K562 (cell line): Measurements from ENCODE around the gene AGO3. TPM values are rescaled to one million over a fixed set of nuclear protein-coding genes. Genes with fewer than 3 reads are reported as not detected.
A peak's percentile ranks its signal among the peaks of the same experiment; 100 is the strongest.

Experiments used
- GABPB2 ChIP-seq: fragments of 250-450 bp; sonication (Bioruptor Pico); conservative IDR thresholded peaks from 2 replicates; pipeline ENCODE4 v1.5.1; 2021; ENCODE audit warnings: mild to moderate bottlenecking
- MIER1 ChIP-seq: fragments of 450-650 bp; IDR thresholded peaks from 2 replicates; pipeline ENCODE4 v1.6.1; 2016; ENCODE audit warnings: antibody characterized with exemption, mild to moderate bottlenecking, low read depth
- PCBP1 ChIP-seq: fragments of 200-400 bp; formaldehyde crosslinking; IDR thresholded peaks from 2 replicates; pipeline ENCODE4 v1.6.1; 2018; ENCODE audit warnings: mild to moderate bottlenecking, low read depth, low read length; ENCODE audit not compliant: poor library complexity, severe bottlenecking
- PTRF ChIP-seq: fragments of 450-650 bp; IDR thresholded peaks from 2 replicates; pipeline ENCODE4 v1.6.1; 2016; ENCODE audit warnings: mild to moderate bottlenecking, missing genetic modification characterization, missing compliant biosample characterization
- RBM14 ChIP-seq: fragments of 200-400 bp; formaldehyde crosslinking; IDR thresholded peaks from 2 replicates; pipeline ENCODE4 v1.6.1; 2018; ENCODE audit warnings: low read depth, mild to moderate bottlenecking, low read length, moderate library complexity, borderline replicate concordance; ENCODE audit not compliant: insufficient read depth
- RBM22 ChIP-seq: fragments of 200-400 bp; formaldehyde crosslinking; IDR thresholded peaks from 2 replicates; pipeline ENCODE4 v1.6.1; 2018; ENCODE audit warnings: low read length, low read depth; ENCODE audit not compliant: poor library complexity, severe bottlenecking
- TAF15 ChIP-seq: fragments of 200-400 bp; formaldehyde crosslinking; IDR thresholded peaks from 2 replicates; pipeline ENCODE4 v1.6.1; 2017; ENCODE audit warnings: mild to moderate bottlenecking, low read depth, low read length, moderate library complexity
- ZBTB1 ChIP-seq: sonication (generic); formaldehyde crosslinking; IDR thresholded peaks from 2 replicates; pipeline ENCODE4 v1.8.1; 2023; ENCODE audit warnings: missing genetic modification reagents, low read depth, mild to moderate bottlenecking, borderline replicate concordance
- ZBTB7A ChIP-seq: IDR thresholded peaks from 2 replicates; pipeline ENCODE4 v1.6.1; 2011; ENCODE audit warnings: low read depth, mild to moderate bottlenecking, low read length, moderate library complexity, borderline replicate concordance; ENCODE audit not compliant: control insufficient read depth
- ZKSCAN8 ChIP-seq: fragments of 200-800 bp; sonication (Bioruptor generic); IDR thresholded peaks from 2 replicates; pipeline ENCODE4 v1.6.1; 2016; ENCODE audit warnings: missing genetic modification characterization, missing compliant biosample characterization
- ZNF224 ChIP-seq: sonication (generic); formaldehyde crosslinking; IDR thresholded peaks from 2 replicates; pipeline ENCODE4 v1.8.0; 2022; ENCODE audit warnings: mild to moderate bottlenecking, missing genetic modification reagents
- ZNF280A ChIP-seq: fragments of 450-650 bp; IDR thresholded peaks from 2 replicates; pipeline ENCODE4 v1.6.1; 2018; ENCODE audit warnings: mild to moderate bottlenecking, low read depth; ENCODE audit not compliant: partially characterized antibody
- ZNF512 ChIP-seq: IDR thresholded peaks from 2 replicates; pipeline ENCODE4 v1.6.1; 2016; ENCODE audit warnings: missing genetic modification characterization, missing compliant biosample characterization
- ZNF717 ChIP-seq: fragments of 250-450 bp; sonication (Bioruptor Pico); IDR thresholded peaks from 2 replicates; pipeline ENCODE4 v1.5.0; 2021
- polyA plus RNA-seq, 8 experiments: library from polyadenylated mRNA; depleted of rRNA in 4 of 8; stranded (reverse) in 5 of 8; unstranded in 3 of 8; fragments of >200 nt; fragmentation: Nextera tagmentation in 2 of 8; fragmentation: Illumina TruSeq in 1 of 8; extraction: Ambion mirVana in 2 of 8; extraction: Trizol in 1 of 8; gene quantifications; 2 replicates each; pipeline versions ENCODE4 v1.2.1 to v1.2.3, GENCODE V29; 2011 to 2014; ENCODE audit warnings: inconsistent platforms in 1 of 8, missing spikeins in 1 of 8
- total RNA-seq, 7 experiments: library from RNA; depleted of rRNA in 6 of 7; stranded (reverse); fragments of >200 nt in 6 of 7; fragmentation: Illumina TruSeq in 2 of 7; extraction: Trizol in 2 of 7; gene quantifications; 2 replicates each; pipeline versions ENCODE4 v1.2.1 to v1.2.3, GENCODE V29; 2011 to 2021; ENCODE audit warnings: low replicate concordance in 1 of 7
- TF ChIP-seq, protein P1 (sequence below): sonication (generic); formaldehyde crosslinking; IDR thresholded peaks from 2 replicates; pipeline ENCODE4 v1.8.1; 2023; ENCODE audit warnings: missing genetic modification reagents, mild to moderate bottlenecking, borderline replicate concordance
- TF ChIP-seq, protein P2 (sequence below): sonication (generic); formaldehyde crosslinking; IDR thresholded peaks from 2 replicates; pipeline ENCODE4 v1.8.0; 2022; ENCODE audit warnings: missing genetic modification reagents, mild to moderate bottlenecking, borderline replicate concordance

AGO3 gene
- total and polyA plus RNA-seq, 9 of the 15 experiments (the other 6 are each of a cell fraction or from before 2014, with no cell fraction given): 4.5 to 41.5 (median 22.7) TPM

- TF ChIP-seq, protein P1, sequence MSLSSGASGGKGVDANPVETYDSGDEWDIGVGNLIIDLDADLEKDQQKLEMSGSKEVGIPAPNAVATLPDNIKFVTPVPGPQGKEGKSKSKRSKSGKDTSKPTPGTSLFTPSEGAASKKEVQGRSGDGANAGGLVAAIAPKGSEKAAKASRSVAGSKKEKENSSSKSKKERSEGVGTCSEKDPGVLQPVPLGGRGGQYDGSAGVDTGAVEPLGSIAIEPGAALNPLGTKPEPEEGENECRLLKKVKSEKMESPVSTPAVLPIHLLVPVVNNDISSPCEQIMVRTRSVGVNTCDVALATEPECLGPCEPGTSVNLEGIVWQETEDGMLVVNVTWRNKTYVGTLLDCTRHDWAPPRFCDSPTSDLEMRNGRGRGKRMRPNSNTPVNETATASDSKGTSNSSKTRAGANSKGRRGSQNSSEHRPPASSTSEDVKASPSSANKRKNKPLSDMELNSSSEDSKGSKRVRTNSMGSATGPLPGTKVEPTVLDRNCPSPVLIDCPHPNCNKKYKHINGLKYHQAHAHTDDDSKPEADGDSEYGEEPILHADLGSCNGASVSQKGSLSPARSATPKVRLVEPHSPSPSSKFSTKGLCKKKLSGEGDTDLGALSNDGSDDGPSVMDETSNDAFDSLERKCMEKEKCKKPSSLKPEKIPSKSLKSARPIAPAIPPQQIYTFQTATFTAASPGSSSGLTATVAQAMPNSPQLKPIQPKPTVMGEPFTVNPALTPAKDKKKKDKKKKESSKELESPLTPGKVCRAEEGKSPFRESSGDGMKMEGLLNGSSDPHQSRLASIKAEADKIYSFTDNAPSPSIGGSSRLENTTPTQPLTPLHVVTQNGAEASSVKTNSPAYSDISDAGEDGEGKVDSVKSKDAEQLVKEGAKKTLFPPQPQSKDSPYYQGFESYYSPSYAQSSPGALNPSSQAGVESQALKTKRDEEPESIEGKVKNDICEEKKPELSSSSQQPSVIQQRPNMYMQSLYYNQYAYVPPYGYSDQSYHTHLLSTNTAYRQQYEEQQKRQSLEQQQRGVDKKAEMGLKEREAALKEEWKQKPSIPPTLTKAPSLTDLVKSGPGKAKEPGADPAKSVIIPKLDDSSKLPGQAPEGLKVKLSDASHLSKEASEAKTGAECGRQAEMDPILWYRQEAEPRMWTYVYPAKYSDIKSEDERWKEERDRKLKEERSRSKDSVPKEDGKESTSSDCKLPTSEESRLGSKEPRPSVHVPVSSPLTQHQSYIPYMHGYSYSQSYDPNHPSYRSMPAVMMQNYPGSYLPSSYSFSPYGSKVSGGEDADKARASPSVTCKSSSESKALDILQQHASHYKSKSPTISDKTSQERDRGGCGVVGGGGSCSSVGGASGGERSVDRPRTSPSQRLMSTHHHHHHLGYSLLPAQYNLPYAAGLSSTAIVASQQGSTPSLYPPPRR (CRISPR knock-in tag): peak; percentile 85; the same call in 1 of the 2 replicates
- TF ChIP-seq GABPB2: no peak
- no peak for TF ChIP-seq TAF15
- no peak for TF ChIP-seq ZKSCAN8 (CRISPR knock-in tag)
- TF ChIP-seq ZNF224 (CRISPR knock-in tag): no peak
- no peak for TF ChIP-seq ZNF280A
- no peak for TF ChIP-seq PTRF (tag)
- no peak for TF ChIP-seq ZNF512
- no peak for TF ChIP-seq RBM14
- TF ChIP-seq RBM22: peak; percentile 88
- TF ChIP-seq ZBTB1 (CRISPR knock-in tag): no peak
- no peak; the same call in 1 of the 2 replicates for TF ChIP-seq ZBTB7A
- peak; percentile 95 for TF ChIP-seq PCBP1
- no peak for TF ChIP-seq ZNF717 (CRISPR knock-in tag)
- no peak for TF ChIP-seq MIER1
- TF ChIP-seq, protein P2, sequence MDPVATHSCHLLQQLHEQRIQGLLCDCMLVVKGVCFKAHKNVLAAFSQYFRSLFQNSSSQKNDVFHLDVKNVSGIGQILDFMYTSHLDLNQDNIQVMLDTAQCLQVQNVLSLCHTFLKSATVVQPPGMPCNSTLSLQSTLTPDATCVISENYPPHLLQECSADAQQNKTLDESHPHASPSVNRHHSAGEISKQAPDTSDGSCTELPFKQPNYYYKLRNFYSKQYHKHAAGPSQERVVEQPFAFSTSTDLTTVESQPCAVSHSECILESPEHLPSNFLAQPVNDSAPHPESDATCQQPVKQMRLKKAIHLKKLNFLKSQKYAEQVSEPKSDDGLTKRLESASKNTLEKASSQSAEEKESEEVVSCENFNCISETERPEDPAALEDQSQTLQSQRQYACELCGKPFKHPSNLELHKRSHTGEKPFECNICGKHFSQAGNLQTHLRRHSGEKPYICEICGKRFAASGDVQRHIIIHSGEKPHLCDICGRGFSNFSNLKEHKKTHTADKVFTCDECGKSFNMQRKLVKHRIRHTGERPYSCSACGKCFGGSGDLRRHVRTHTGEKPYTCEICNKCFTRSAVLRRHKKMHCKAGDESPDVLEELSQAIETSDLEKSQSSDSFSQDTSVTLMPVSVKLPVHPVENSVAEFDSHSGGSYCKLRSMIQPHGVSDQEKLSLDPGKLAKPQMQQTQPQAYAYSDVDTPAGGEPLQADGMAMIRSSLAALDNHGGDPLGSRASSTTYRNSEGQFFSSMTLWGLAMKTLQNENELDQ: no peak
Observed at GRCh38 chr1:36088577-36089392, 157.9 kb downstream of the AGO3 start, which contains the start of gene ADPRS (continued).
